SU-DHL-6 (cell line): ENCODE data around the gene YBX2.

Source experiments
- H2AFZ ChIP-seq: fragments of 200-600 bp; sonication (generic); 2 replicates; pipeline ENCODE4 v1.6.1; 2014; ENCODE audit warnings: low read depth, mild to moderate bottlenecking, moderate library complexity, mixed read lengths, antibody characterized with exemption, low read length; ENCODE audit not compliant: severe bottlenecking
- H3F3A ChIP-seq: fragments of 200-600 bp; shearing (Covaris generic); 2 replicates; pipeline ENCODE4 v1.6.0; 2016; ENCODE audit warnings: antibody characterized with exemption, mild to moderate bottlenecking; ENCODE audit not compliant: insufficient read depth
- H3K27ac ChIP-seq: fragments of 200-600 bp; sonication (generic); 2 replicates; pipeline ENCODE4 v1.5.1; 2016; ENCODE audit warnings: low read depth, mild to moderate bottlenecking, low read length, moderate library complexity, mixed read lengths
- H3K27me3 ChIP-seq: fragments of 200-600 bp; sonication (generic), shearing (Covaris generic); 2 replicates; pipeline ENCODE4 v1.6.0; 2014; ENCODE audit warnings: mild to moderate bottlenecking, low read length
- H3K36me3 ChIP-seq: fragments of 200-600 bp; sonication (generic); 2 replicates; pipeline ENCODE4 v1.6.1; 2014; ENCODE audit warnings: mild to moderate bottlenecking, low read length, mixed read lengths
- H3K4me2 ChIP-seq: fragments of 300-600, 200-600 bp; shearing (Covaris generic), sonication (generic); 2 replicates; pipeline ENCODE4 v1.6.0; 2014; ENCODE audit warnings: low read length, low read depth, mild to moderate bottlenecking; ENCODE audit not compliant: poor library complexity, severe bottlenecking
- H3K4me3 ChIP-seq: fragments of 200-600 bp; sonication (generic); 2 replicates; pipeline ENCODE4 v1.5.1; 2014; ENCODE audit warnings: antibody characterized with exemption, low read length, mild to moderate bottlenecking, mixed read lengths; ENCODE audit not compliant: insufficient read depth, poor library complexity, severe bottlenecking
- H3K79me2 ChIP-seq: fragments of 200-600 bp; sonication (generic); 2 replicates; pipeline ENCODE4 v1.6.1; 2014; ENCODE audit warnings: mild to moderate bottlenecking, low read length, moderate library complexity; ENCODE audit not compliant: insufficient read depth
- H3K9ac ChIP-seq: fragments of 200-600 bp; sonication (generic); 2 replicates; pipeline ENCODE4 v1.7.0; 2014; ENCODE audit warnings: mild to moderate bottlenecking, low read length
- H3K9me2 ChIP-seq: fragments of 200-600 bp; sonication (generic); replicated peaks from 2 replicates; pipeline ENCODE4 v1.6.1; 2014; ENCODE audit warnings: low read length; ENCODE audit not compliant: insufficient read depth
- H3K9me3 ChIP-seq: fragments of 200-600 bp; sonication (generic); 2 replicates; pipeline ENCODE4 v1.6.1; 2014; ENCODE audit warnings: low read length, mixed read lengths; ENCODE audit not compliant: insufficient read depth
- H4K20me1 ChIP-seq: fragments of 200-600 bp; sonication (generic); 2 replicates; pipeline ENCODE4 v1.6.1; 2014; ENCODE audit warnings: low read depth, mild to moderate bottlenecking, antibody characterized with exemption, low read length, moderate library complexity, mixed read lengths
- EZH2phosphoT487 ChIP-seq: fragments of 200-600 bp; sonication (generic), shearing (Covaris generic); conservative IDR thresholded peaks from 2 replicates; pipeline ENCODE4 v1.6.1; 2018; ENCODE audit warnings: mild to moderate bottlenecking, antibody characterized with exemption, low read length, moderate library complexity, mixed read lengths
- TF ChIP-seq, protein P1 (sequence below): fragments of 200-600 bp; sonication (generic); IDR thresholded peaks from one replicate; pipeline ENCODE4 v1.5.1; 2017; ENCODE audit warnings: antibody characterized with exemption, mild to moderate bottlenecking, low read length, moderate library complexity; ENCODE audit not compliant: insufficient read depth, poor library complexity, severe bottlenecking

Gene YBX2

DNA sequence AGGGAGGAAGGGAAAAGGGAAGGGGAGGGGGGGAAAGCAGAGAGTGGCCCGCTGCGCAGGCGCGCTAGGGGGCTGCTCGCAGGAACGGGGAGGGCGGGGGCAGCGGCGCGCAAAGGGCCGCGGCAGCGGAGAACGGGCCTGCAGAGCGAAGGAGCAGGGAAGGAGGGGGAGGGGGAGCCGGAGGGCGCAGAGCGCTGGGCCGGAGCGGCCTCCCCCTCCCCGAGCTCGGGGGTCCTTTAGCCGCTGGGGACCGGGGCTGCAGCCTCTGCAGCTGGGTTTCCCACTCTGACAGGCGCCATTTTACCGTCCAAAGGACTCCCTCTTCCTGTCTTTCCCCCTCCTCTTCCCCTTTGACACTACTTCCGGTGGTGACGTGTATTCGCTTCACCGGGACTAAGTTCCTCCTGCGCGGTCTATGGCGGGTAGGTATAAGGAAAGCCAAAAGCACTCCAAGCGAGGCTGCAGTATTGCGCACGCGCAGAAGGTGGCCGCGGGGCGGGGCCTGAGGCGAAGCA is 42.7 kb downstream of the YBX2 start, which contains the start of gene CTDNEP1:
CTDNEP1 (minus strand) TSS at position 74 of the 515 bp plus-strand sequence. CDS start 438 bp downstream, outside the sequence.
- Histone ChIP-seq H3K27ac (peak within 1 kb of the TSS; percentile 81), H2AFZ (peak within 1 kb of the TSS; percentile 57), H3K9ac (peak within 1 kb of the TSS; percentile 99), H3K27me3 (no peaks in the 10 kb centered on the region), H3F3A (0 out of 2 replicates have a peak, but pooled peaks cover 3% of the 10 kb centered on the region), H4K20me1 (no peaks in the 10 kb centered on the region), H3K9me2 (no peaks in the 10 kb centered on the region), H3K4me3 (peak within 1 kb of the TSS; percentile 90), H3K9me3 (no peaks in the 10 kb centered on the region), H3K79me2 (peaks cover 57% of the 10 kb centered on the region), H3K36me3 (peaks cover 6% of the 10 kb centered on the region; the same call in 1 of the 2 replicates), H3K4me2 (peak within 1 kb of the TSS; percentile 84)
- TF ChIP-seq, protein P1, sequence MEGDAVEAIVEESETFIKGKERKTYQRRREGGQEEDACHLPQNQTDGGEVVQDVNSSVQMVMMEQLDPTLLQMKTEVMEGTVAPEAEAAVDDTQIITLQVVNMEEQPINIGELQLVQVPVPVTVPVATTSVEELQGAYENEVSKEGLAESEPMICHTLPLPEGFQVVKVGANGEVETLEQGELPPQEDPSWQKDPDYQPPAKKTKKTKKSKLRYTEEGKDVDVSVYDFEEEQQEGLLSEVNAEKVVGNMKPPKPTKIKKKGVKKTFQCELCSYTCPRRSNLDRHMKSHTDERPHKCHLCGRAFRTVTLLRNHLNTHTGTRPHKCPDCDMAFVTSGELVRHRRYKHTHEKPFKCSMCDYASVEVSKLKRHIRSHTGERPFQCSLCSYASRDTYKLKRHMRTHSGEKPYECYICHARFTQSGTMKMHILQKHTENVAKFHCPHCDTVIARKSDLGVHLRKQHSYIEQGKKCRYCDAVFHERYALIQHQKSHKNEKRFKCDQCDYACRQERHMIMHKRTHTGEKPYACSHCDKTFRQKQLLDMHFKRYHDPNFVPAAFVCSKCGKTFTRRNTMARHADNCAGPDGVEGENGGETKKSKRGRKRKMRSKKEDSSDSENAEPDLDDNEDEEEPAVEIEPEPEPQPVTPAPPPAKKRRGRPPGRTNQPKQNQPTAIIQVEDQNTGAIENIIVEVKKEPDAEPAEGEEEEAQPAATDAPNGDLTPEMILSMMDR = no peak
- no peak for TF ChIP-seq EZH2phosphoT487

- Histone ChIP-seq H3K4me2 (peak overlapping the region; percentile 77), H3K9me2 (no peaks in the 10 kb centered on the region), H3K4me3 (peak overlapping the region; percentile 90), H3K9me3 (no peaks in the 10 kb centered on the region), H2AFZ (no peak overlapping the region), H3K9ac (peak overlapping the region; percentile 99), H3K27me3 (no peaks in the 10 kb centered on the region), H3K27ac (peak overlapping the region; percentile 76), H4K20me1 (no peaks in the 10 kb centered on the region), H3K36me3 (peaks cover 6% of the 10 kb centered on the region; the same call in 1 of the 2 replicates), H3F3A (peaks cover 6% of the 10 kb centered on the region), H3K79me2 (peaks cover 63% of the 10 kb centered on the region)
- TF ChIP-seq, protein P1 = no peak
- no peak for TF ChIP-seq EZH2phosphoT487
Observed at GRCh38 chr17:7250695-7251627, 43.5 kb downstream of the YBX2 start.

DNA sequence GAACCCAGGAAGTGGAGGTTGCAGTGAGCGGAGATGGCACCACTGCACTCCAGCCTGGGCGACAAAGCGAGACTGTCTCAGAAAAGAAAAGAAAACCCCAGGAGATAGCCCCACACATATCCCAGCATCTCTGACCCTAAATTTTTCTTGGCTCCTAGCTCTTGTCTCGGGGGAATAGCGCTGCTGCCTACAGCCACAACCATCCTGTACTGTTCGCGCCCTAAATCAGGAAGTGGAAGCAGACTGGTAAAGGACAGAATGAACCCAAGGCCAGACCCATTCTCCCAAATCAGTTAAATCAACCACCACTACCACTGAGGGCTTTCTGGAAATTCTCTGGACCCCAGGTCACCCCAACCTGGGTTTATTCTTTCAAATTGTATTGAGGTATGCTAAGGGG is 44.6 kb downstream of the YBX2 start:
- Histone ChIP-seq H3K9me3 (no peaks in the 10 kb centered on the region), H3K36me3 (peaks cover 4% of the 10 kb centered on the region; the same call in 1 of the 2 replicates), H3K79me2 (peaks cover 63% of the 10 kb centered on the region), H4K20me1 (no peaks in the 10 kb centered on the region), H3K9ac (peak overlapping the region; percentile 99), H3K4me3 (peak overlapping the region; percentile 90), H2AFZ (no peak overlapping the region), H3F3A (peaks cover 10% of the 10 kb centered on the region), H3K27ac (peak overlapping the region; percentile 7; the same call in 1 of the 2 replicates), H3K9me2 (no peaks in the 10 kb centered on the region), H3K4me2 (peak overlapping the region; percentile 77), H3K27me3 (no peaks in the 10 kb centered on the region)
- TF ChIP-seq EZH2phosphoT487 = no peak
- TF ChIP-seq, protein P1 = no peak
